BE2C (cell line): ENCODE data around the gene FES.
"Not testable (repeated sequence)": the region's sequence is repeated elsewhere in the genome, so short reads cannot be mapped to it uniquely, and the experiment has no call there.

ENCODE experiments used
- DNase-seq: peaks from one replicate; pipeline ENCODE4 v3.0.0-alpha.2; 2020
- H3K27me3 ChIP-seq: fragments of 250-450 bp; sonication (Bioruptor Pico); 2 replicates; pipeline ENCODE4 v1.5.1; 2020; ENCODE audit warnings: mild to moderate bottlenecking
- H3K36me3 ChIP-seq: fragments of 250-450 bp; sonication (Bioruptor Pico); 2 replicates; pipeline ENCODE4 v1.5.1; 2020; ENCODE audit warnings: mild to moderate bottlenecking
- H3K4me1 ChIP-seq: fragments of 250-450 bp; sonication (Bioruptor Pico); 2 replicates; pipeline ENCODE4 v1.5.1; 2020
- H3K4me3 ChIP-seq: 2 replicates; pipeline ENCODE4 v1.5.1; 2011; ENCODE audit warnings: low read depth, low read length
- H3K9me3 ChIP-seq: fragments of 250-450 bp; sonication (Bioruptor Pico); 2 replicates; pipeline ENCODE4 v1.5.1; 2020
- CTCF ChIP-seq: IDR thresholded peaks from 2 replicates; pipeline ENCODE4 v1.5.1; 2012; ENCODE audit warnings: mild to moderate bottlenecking, low read depth, low read length

Gene FES

GRCh38 chr15:90873998-90874605 is 10.2 kb upstream of the FES start:
- TF ChIP-seq CTCF: no peak
- no peaks in the 10 kb centered on the region for H3K9me3 ChIP-seq
- H3K4me1 ChIP-seq: peaks cover 8% of the 10 kb centered on the region; the same call in 1 of the 2 replicates
- H3K4me3 ChIP-seq: no peak overlapping the region
- peaks cover 10% of the 10 kb centered on the region for H3K36me3 ChIP-seq
- DNase-seq: no peak
- no peaks in the 10 kb centered on the region for H3K27me3 ChIP-seq

GRCh38 chr15:90874986-90875385 is 9.3 kb upstream of the FES start:
- H3K4me3 ChIP-seq, DNase-seq, H3K4me1 ChIP-seq, H3K27me3 ChIP-seq, H3K9me3 ChIP-seq: not testable (repeated sequence)
- H3K36me3 ChIP-seq: peaks cover 16% of the 10 kb centered on the region

GRCh38 chr15:90875549-90875981 is 8.7 kb upstream of the FES start:
- H3K9me3 ChIP-seq: no peaks in the 10 kb centered on the region
- peaks cover 16% of the 10 kb centered on the region for H3K36me3 ChIP-seq
- H3K4me1 ChIP-seq: peaks cover 8% of the 10 kb centered on the region; the same call in 1 of the 2 replicates
- H3K4me3 ChIP-seq: no peak overlapping the region
- H3K27me3 ChIP-seq: no peaks in the 10 kb centered on the region
- no peak for TF ChIP-seq CTCF
- DNase-seq: no peak

- Histone ChIP-seq H3K36me3 (peaks cover 16% of the 10 kb centered on the region), H3K27me3 (no peaks in the 10 kb centered on the region), H3K9me3 (no peaks in the 10 kb centered on the region), H3K4me3 (no peak overlapping the region), H3K4me1 (peaks cover 8% of the 10 kb centered on the region; the same call in 1 of the 2 replicates)
- no peak for TF ChIP-seq CTCF
- no peak for DNase-seq
Measured at GRCh38 chr15:90876046-90876445, 8.3 kb upstream of the FES start.

- no peak for DNase-seq
- peaks cover 16% of the 10 kb centered on the region for H3K36me3 ChIP-seq
- peaks cover 8% of the 10 kb centered on the region; the same call in 1 of the 2 replicates for H3K4me1 ChIP-seq
- no peak overlapping the region for H3K4me3 ChIP-seq
- TF ChIP-seq CTCF: no peak
- H3K27me3 ChIP-seq: no peaks in the 10 kb centered on the region
- no peaks in the 10 kb centered on the region for H3K9me3 ChIP-seq
Measured at GRCh38 chr15:90876512-90877170, 7.7 kb upstream of the FES start.

- DNase-seq: no peak
- peaks cover 16% of the 10 kb centered on the region for H3K36me3 ChIP-seq
- H3K27me3 ChIP-seq: no peaks in the 10 kb centered on the region
- no peaks in the 10 kb centered on the region for H3K9me3 ChIP-seq
- H3K4me3 ChIP-seq: no peak overlapping the region
- H3K4me1 ChIP-seq: peaks cover 7% of the 10 kb centered on the region; the same call in 1 of the 2 replicates
- TF ChIP-seq CTCF: no peak
Measured at GRCh38 chr15:90877315-90877714, 7.0 kb upstream of the FES start.
